Cardiac septum (tissue), 1 donor: ENCODE results near the gene RXRB. TPM values are rescaled to one million over a fixed set of nuclear protein-coding genes. Genes with fewer than 3 reads are reported as not detected.
"Not testable (repeated sequence)": the region's sequence is repeated elsewhere in the genome, so short reads cannot be mapped to it uniquely, and the experiment has no call there.

Experiments
- DNase-seq: peaks from one replicate; pipeline ENCODE4 v3.0.0-alpha.2; 2020; ENCODE audit warnings: low spot score
- intact Hi-C: fragments of 100-400 bp; cut with DNase I; formaldehyde crosslinking; loops from one replicate; pipeline ENCODE4 v1.14.0; 2022
- total RNA-seq: library from RNA; stranded (reverse); fragmentation: NEBNext Ultra II Directional; extraction: Animal tissue kit (Norgen Biotek cat#: 25700); gene quantifications from one replicate; pipeline ENCODE4 v1.2.1, GENCODE V29; 2021
- donor health status: DM: no; HTN: no; CAD: no.

Gene RXRB
- total RNA-seq, 1 donor from 2014 or later, result 33.5 TPM

GRCh38 chr6:33168284-33168601 is 32.2 kb downstream of the RXRB start:
- no peak for DNase-seq
- intact Hi-C loops, result no loop called here

DNA sequence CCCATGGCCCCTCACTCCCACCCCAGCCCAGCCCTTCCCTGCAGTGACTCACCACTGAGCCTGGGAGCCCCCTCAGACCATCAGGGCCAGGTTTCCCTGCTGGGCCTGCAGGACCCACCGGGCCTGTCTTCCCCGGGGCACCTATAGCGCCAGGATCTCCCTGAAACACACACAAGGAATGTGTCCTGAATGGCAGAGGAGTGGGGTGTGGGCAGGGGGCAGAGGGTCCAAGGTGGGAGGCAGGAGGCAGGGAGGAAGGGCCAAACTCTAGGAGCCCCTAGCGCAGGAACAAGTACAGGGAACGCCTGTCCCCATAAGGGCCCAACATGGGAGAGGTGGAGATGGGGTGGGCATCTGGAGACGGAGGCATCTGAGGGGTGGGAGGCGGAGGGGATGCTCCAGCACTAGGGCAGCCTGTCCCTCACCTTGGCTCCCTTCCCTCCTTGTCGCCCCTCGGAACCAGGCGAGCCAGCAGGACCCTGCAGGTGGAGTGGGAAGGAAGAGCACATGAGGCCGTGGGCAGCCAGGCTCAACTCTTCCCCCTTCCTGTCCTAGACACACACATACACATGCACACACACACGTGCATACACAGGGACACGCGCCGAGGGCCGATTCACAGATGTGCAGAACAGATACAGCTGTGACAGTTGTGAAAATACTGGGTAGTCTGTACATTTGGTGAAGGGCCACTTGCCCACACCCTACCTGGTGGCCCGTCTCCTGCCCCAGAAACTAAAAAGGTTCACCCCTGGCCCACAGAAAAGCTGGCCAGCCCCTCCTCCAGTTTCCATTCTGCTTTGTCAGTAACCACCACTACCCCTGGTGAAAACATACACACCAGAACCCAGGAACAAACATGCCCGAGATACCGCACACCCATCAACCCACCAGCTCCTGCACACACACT is 32.8 kb downstream of the RXRB start:
- DNase-seq, result no peak

DNA sequence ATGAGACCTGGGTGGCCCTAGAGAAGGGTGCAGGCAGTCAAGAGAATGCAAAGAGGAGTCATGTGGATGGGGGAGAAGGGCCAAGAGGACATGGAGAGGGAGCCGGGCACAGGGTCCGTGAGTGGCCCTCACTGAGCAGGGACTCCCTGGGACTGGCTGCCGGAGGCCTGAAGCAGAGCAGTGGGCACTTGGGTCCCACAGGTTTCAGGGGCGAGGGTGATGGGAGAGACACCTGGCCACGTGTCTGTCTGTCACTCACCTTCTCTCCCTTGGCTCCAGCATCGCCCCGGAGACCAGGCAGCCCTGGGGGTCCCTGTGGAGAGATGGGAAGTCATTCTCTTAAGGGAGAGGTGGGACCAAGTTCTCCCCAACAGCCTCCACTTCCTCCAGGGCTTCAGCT is 33.7 kb downstream of the RXRB start:
- intact Hi-C loops, result no loop called here
- DNase-seq, result no peak

More for the DNA sequence above, 32.8 kb downstream of the RXRB start:
- intact Hi-C loops, result no loop called here

DNA sequence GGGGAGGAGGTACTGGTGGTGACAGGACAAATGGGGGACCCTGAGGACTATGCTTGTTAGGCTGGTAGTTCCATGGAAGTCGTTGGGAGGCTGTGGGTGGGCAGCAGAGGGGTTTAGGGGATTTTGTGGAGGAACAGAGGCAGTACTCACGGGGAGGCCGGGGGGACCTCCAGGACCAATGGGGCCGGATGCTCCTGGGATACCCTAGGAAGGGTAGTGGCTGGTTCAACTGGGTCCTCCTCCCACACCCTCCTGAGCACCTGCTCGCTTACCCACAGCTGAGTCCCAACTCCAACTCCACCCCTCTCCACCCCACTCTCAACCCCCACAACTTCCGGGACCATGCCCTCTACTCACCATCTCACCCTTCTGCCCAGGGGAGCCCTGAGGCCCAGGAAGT is 34.1 kb downstream of the RXRB start:
- no peak for DNase-seq
- intact Hi-C loops, result no loop called here

DNA sequence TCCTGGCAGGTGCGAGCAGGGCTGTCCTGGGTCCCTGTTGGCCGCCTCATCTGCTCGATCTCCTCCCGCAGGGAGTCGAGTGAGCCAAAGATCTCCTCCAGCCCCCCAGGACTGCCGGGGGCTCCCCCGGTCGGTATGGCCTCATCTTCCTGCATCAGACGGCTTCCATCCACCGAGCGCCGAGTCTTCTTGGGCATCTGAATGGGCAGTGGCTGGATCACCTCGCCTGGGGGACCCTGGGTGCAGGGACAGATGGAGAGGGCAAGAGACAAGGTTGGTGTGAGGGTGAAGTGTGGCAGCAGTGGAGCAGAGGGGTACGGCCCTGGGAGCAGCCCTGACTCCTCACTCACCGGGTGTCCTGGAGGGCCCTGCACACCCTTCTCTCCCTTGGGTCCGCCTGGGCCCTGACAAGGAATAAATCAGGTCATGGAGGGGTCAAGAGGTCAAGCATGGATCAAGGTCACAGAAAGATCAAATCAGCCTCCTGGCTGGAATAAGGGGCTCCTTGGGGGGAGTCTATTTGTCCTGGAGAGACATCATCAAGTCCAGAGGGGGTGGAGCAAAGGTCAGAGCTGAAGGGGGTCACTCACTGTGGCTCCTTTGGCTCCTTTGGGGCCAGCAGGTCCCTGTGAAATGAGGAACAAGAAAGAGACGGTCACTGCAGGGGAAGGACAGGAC is 34.7 kb downstream of the RXRB start:
- DNase-seq, result no peak
- intact Hi-C loops, result no loop called here

- no peak for DNase-seq
- intact Hi-C loops, result no loop called here
These were observed 35.6 kb downstream of the RXRB start for GRCh38 chr6:33164665-33165373.

- DNase-seq, result no peak
- intact Hi-C loops, result no loop called here
These were observed 36.3 kb downstream of the RXRB start for GRCh38 chr6:33164176-33164575.

DNA sequence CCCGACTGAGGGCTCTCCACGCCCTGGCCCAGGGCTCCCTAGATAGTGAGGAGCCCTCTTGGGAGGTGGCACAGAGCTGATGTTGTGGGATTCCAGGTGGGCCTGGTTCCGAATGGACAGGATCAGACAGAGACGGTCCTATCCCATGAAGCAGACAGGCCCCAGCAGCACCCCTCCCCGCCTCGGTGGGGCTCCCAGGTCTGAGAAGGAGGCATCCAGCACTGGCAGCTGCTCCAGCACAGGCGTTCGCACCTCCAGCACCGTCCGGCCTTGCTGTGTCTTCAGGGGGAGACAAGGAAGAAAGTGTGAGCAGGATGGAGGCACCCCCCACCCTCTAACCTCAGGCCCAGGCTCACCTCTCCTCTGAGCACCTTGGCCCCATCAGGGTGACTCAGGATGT is 36.9 kb downstream of the RXRB start:
- intact Hi-C loops, result loop anchor here (2.0 kb wide), 1 partner anchor 33 kb away; no protein-coding TSS in a partner anchor
- DNase-seq, result no peak

- intact Hi-C loops, result loop anchor here (1.0 to 2.0 kb wide), 2 partner anchors 35 to 88 kb away; no protein-coding TSS in a partner anchor
These were observed 38.8 kb downstream of the RXRB start for GRCh38 chr6:33161354-33162331.

GRCh38 chr6:33160728-33161344 is 39.6 kb downstream of the RXRB start:
- intact Hi-C loops, result loop anchor here (1.0 kb wide), 1 partner anchor 88 kb away; no protein-coding TSS in a partner anchor
- DNase-seq, result no peak

More at GRCh38 chr6:33161354-33162331, 38.8 kb downstream of the RXRB start:
- DNase-seq, result peak; percentile 93

GRCh38 chr6:33160096-33160495 is 40.4 kb downstream of the RXRB start:
- intact Hi-C loops, result no loop called here
- no peak for DNase-seq

DNA sequence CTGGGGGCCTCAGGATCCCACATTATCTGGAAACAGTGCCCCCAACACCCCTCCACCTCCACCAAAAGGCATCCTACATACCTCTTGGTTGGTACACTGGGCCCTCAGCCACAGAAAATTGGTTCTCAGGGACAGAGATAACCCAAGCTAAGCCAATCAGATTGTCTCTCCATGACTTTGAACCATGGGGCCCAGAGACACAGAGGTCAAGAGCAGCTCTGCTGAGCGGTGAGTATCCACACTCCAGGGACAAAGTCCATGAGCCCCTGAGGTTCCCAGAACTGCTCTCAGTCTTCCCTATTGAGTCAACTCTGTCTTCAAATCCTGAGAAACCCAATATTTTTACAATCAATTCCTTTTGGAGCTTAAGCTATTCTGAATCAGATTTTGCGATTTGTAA is 43.5 kb downstream of the RXRB start:
- DNase-seq, result no peak
- intact Hi-C loops, result no loop called here

DNA sequence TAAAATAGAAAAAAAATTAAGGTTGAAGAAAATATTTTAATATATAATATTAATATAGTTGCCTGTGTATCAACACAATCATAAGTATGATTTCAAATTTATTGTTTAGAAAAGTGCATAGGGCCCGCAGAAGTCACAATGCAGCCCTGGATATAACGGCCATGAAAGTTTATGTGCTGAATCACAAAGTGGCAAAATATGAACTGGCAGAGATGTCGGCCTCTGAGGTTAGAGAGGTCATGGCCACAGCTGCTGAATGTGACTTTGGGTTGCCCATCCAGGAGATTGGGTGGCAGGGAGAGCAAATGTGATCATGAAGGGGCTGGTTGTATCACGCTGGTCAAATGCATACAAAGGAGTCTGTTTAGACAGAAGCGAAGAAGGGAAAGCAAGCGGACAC is 43.9 kb downstream of the RXRB start:
- DNase-seq, result no peak
- intact Hi-C loops, result no loop called here

DNA sequence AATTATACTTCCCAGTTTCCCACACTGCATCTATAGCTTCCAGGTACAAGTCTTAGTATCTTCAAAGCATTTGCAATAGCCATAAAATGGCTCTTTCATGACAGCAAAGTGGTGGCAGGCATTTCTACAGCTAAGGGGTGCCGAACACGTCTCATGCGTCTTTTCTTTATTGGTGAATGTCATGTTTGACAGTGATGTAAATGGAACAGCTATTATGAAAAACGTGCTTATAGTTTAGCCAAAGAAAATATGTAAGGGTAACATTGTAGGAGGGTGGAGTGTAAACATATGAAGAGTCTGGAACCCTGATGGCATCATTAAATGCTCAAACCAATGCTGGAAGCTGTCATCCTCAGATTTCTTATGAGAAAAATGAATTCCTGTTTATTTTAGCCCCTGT is 46.1 kb downstream of the RXRB start:
- no peak for DNase-seq
- intact Hi-C loops, result no loop called here

DNA sequence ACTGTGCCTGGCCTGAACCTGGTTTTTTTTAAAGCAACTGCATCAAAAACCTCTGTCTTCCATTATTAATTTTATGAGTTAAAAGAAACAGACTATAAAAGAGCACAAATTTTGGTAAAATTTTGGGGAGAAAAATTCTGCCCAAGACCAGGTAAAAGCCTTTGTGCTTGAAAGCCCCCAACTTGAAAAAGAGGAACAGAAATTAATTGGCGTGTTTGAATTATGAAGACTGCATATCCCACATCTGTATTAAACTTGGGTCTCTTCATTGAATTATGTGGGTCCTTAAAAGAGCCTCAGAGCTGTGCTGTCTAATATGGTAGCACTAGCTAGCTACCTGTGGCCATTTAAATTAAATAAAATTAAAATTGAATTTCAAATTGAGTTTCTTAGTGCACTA is 49.4 kb downstream of the RXRB start:
- intact Hi-C loops, result no loop called here
- no peak for DNase-seq

- DNase-seq, intact Hi-C loops: not testable (repeated sequence)
These were observed 49.9 kb downstream of the RXRB start for GRCh38 chr6:33150560-33150959.

DNA sequence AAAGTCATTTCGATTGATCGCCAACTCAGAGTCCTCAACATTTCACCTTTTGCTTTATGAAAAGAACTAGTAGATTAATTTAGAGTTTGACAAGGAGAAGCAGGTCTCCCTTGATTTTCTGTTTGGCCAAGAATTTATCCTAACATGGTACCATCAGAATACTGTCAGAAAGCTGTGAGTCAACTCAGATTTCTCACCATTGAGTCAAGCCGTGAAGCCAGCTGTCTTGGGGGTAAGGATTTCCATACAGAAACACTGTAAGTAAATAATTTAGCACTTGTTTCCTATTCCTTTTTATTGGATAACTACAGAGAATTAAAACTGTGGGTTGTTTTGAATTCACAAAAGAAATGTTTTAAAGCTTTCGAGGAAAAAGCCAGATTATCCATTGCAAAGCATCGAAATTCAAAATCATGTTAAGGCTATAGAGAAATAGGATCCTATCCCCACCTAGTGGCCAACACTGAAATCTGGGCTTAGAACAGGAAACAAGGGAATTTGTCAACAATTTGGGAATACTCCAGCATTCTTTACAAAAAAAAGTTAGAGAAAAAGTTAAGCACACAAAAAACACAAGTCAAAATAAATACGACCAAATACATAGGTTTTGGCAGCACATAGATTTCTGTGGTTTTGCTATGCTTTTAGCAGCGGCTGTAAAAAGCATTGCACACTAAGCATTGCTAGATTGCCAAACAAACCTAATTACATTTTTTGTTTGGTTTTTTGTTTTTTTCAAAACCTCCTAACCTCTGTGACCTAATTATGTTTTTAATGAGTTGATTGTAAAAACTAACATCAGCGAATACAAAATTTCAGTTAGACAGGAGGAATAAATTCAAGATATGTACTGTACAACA is 52.4 kb downstream of the RXRB start:
- intact Hi-C loops, result loop anchor here (10.0 kb wide), 1 partner anchor 133 kb away; no protein-coding TSS in a partner anchor
- DNase-seq, result no peak

DNA sequence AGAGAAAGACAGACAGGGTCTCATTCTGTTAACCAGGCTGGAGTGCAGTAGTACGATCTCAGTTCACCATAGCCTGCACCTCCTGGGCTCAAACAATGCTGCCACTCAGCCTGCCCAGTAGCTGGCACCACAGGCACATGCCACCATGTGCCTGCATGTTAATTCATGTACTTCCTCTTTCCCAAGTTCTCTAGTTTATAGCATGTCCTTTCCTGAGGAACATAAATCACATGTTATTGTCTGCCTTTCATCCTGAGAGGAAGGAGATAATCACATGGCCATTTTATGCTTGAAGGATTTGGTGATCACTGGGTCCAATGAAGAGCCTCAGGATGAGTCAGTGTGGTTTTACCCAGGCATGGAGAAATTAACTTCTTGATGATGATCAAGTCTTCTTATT is 56.1 kb downstream of the RXRB start:
- intact Hi-C loops, result loop anchor here (10.0 kb wide), 1 partner anchor 130 kb away; no protein-coding TSS in a partner anchor
- DNase-seq, result no peak
